Panc1 (cell line): ENCODE results near the gene PODNL1.

ENCODE experiments used
- POLR2AphosphoS5 ChIP-seq: IDR thresholded peaks from 2 replicates; pipeline ENCODE4 v1.6.1; 2012; ENCODE audit warnings: mild to moderate bottlenecking, low read depth, low read length, moderate library complexity
- SIN3A ChIP-seq: IDR thresholded peaks from 2 replicates; pipeline ENCODE4 v1.6.1; 2012; ENCODE audit warnings: low read depth, mild to moderate bottlenecking, low read length, moderate library complexity, borderline replicate concordance; ENCODE audit not compliant: insufficient read depth
- TCF7L2 ChIP-seq: IDR thresholded peaks from 2 replicates; pipeline ENCODE4 v1.6.1; 2011; ENCODE audit warnings: mild to moderate bottlenecking, low read depth, low read length, inconsistent platforms
- TF ChIP-seq, protein P1 (sequence below): fragments of 450-650 bp; IDR thresholded peaks from 2 replicates; pipeline ENCODE4 v1.5.1; 2017; ENCODE audit warnings: mild to moderate bottlenecking

DNA sequence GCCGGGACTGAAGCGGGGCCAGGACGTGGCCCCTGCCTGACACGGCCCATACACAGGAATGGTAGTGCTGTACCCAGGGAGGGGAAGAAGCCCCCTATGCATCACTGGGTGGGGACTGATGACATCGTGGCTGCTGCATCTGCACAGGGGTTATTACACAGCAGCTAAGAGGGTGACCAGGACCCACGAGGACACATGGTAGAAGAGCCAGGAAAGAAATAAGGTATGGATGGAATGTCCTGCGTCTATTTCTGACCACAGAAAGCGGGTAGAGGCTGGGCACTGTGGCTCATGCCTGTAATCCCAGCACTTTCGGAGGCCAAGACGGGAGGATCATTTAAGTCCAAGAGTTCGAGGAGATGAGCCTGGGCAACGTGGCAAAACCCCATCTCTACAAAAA, 38.2 kb upstream of the PODNL1 start:
- TF ChIP-seq, protein P1, sequence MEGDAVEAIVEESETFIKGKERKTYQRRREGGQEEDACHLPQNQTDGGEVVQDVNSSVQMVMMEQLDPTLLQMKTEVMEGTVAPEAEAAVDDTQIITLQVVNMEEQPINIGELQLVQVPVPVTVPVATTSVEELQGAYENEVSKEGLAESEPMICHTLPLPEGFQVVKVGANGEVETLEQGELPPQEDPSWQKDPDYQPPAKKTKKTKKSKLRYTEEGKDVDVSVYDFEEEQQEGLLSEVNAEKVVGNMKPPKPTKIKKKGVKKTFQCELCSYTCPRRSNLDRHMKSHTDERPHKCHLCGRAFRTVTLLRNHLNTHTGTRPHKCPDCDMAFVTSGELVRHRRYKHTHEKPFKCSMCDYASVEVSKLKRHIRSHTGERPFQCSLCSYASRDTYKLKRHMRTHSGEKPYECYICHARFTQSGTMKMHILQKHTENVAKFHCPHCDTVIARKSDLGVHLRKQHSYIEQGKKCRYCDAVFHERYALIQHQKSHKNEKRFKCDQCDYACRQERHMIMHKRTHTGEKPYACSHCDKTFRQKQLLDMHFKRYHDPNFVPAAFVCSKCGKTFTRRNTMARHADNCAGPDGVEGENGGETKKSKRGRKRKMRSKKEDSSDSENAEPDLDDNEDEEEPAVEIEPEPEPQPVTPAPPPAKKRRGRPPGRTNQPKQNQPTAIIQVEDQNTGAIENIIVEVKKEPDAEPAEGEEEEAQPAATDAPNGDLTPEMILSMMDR, result no peak
- TF ChIP-seq POLR2AphosphoS5, result no peak
- TF ChIP-seq SIN3A, result no peak
- no peak for TF ChIP-seq TCF7L2
